Pulmonary artery endothelial cell (primary cell): ENCODE results near the gene WDR19. TPM values are rescaled to one million over a fixed set of nuclear protein-coding genes. Genes with fewer than 3 reads are reported as not detected.
"Not testable (repeated sequence)": the region's sequence is repeated elsewhere in the genome, so short reads cannot be mapped to it uniquely, and the experiment has no call there.

Source experiments
- DNase-seq: peaks from one replicate; pipeline ENCODE4 v3.0.0-alpha.2; 2011; ENCODE audit warnings: low read depth, low spot score
- total RNA-seq: library from RNA; depleted of rRNA; stranded (reverse); fragments of >200 nt; gene quantifications from 2 replicates; pipeline ENCODE4 v1.2.3, GENCODE V29; 2014

The WDR19 gene
- total RNA-seq: 15.4 and 23.8 TPM in 2 replicates

- peak; percentile 98 for DNase-seq
These were observed at the start of gene WDR19 for GRCh38 chr4:39181905-39182638. WDR19 (plus strand) TSS chr4:39182529; CDS start chr4:39182558, 29 bp downstream.

- no peak for DNase-seq
These were observed 48.7 kb upstream of the WDR19 start for GRCh38 chr4:39133623-39134022.

GRCh38 chr4:39134683-39135306, 47.5 kb upstream of the WDR19 start:
- DNase-seq: no peak

GRCh38 chr4:39138227-39138626, 44.1 kb upstream of the WDR19 start:
- not testable (repeated sequence) for DNase-seq

- no peak for DNase-seq
These were observed 36.1 kb upstream of the WDR19 start for GRCh38 chr4:39146211-39146610.

GRCh38 chr4:39154009-39154408, 28.3 kb upstream of the WDR19 start:
- no peak for DNase-seq

- DNase-seq: no peak
These were observed 24.8 kb upstream of the WDR19 start for GRCh38 chr4:39157520-39157919.

GRCh38 chr4:39166177-39166576, 16.2 kb upstream of the WDR19 start:
- DNase-seq: no peak

GRCh38 chr4:39166669-39167068, 15.7 kb upstream of the WDR19 start:
- no peak for DNase-seq

GRCh38 chr4:39169426-39169825, 12.9 kb upstream of the WDR19 start:
- no peak for DNase-seq

- DNase-seq: no peak
These were observed 12.0 kb upstream of the WDR19 start for GRCh38 chr4:39170301-39170700.

GRCh38 chr4:39178706-39179105, 3.6 kb upstream of the WDR19 start:
- DNase-seq: no peak

GRCh38 chr4:39179681-39180080, 2.6 kb upstream of the WDR19 start:
- DNase-seq: no peak

- not testable (repeated sequence) for DNase-seq
These were observed 1.7 kb upstream of the WDR19 start for GRCh38 chr4:39180629-39181028.

- DNase-seq: no peak
These were observed 817 bp upstream of the WDR19 start for GRCh38 chr4:39181520-39181904.

GRCh38 chr4:39201963-39202362, 19.6 kb downstream of the WDR19 start:
- no peak for DNase-seq

GRCh38 chr4:39204543-39204942, 22.2 kb downstream of the WDR19 start:
- DNase-seq: no peak

GRCh38 chr4:39205000-39205399, 22.7 kb downstream of the WDR19 start:
- DNase-seq: no peak

GRCh38 chr4:39205476-39205875, 23.1 kb downstream of the WDR19 start:
- DNase-seq: no peak

GRCh38 chr4:39227906-39228305, 45.6 kb downstream of the WDR19 start:
- peak; percentile 17 for DNase-seq

GRCh38 chr4:39228377-39228776, 46.0 kb downstream of the WDR19 start:
- no peak for DNase-seq

- DNase-seq: no peak
These were observed 48.1 kb downstream of the WDR19 start for GRCh38 chr4:39230462-39230861.

- no peak for DNase-seq
These were observed 49.3 kb downstream of the WDR19 start for GRCh38 chr4:39231660-39232059.
